Calu3 (cell line): Measurements from ENCODE around the gene IKZF1. TPM values are rescaled to one million over a fixed set of nuclear protein-coding genes. Genes with fewer than 3 reads are reported as not detected.

Source experiments
- BruUV-seq: library from RNA; stranded (reverse); fragments of 400-500 nt; replicated peaks from 2 replicates; lab custom pipeline; 2021; lab: Mats Ljungman, UMichigan
- CTCF ChIA-PET: fragments of 300-600 bp; sonication (Branson Sonifier 250); formaldehyde crosslinking; loops from one replicate; lab custom pipeline; 2022; ENCODE audit warnings: antibody characterized with exemption; lab: Charles Lee
- DNase-seq: peaks from one replicate; pipeline ENCODE4 v3.0.0; 2022
- H3K27ac Mint-ChIP-seq: one replicate; pipeline ENCODE4 v1.8.0; 2022; ENCODE audit warnings: mixed read lengths; ENCODE audit not compliant: unreplicated experiment
- H3K27me3 Mint-ChIP-seq: one replicate; pipeline ENCODE4 v1.8.0; 2022; ENCODE audit warnings: mixed read lengths; ENCODE audit not compliant: unreplicated experiment
- H3K36me3 Mint-ChIP-seq: one replicate; pipeline ENCODE4 v1.8.0; 2022; ENCODE audit warnings: mild to moderate bottlenecking, moderate library complexity, mixed read lengths; ENCODE audit not compliant: insufficient read depth, unreplicated experiment
- H3K4me1 Mint-ChIP-seq: one replicate; pipeline ENCODE4 v1.8.0; 2022; ENCODE audit warnings: mild to moderate bottlenecking, low read depth, mixed read lengths; ENCODE audit not compliant: unreplicated experiment
- H3K4me3 Mint-ChIP-seq: one replicate; pipeline ENCODE4 v1.8.0; 2022; ENCODE audit warnings: mild to moderate bottlenecking, low read depth, moderate library complexity, mixed read lengths; ENCODE audit not compliant: unreplicated experiment
- H3K9me3 Mint-ChIP-seq: one replicate; pipeline ENCODE4 v1.8.0; 2022; ENCODE audit warnings: low read depth, mixed read lengths; ENCODE audit not compliant: unreplicated experiment
- intact Hi-C: fragments of 100-400 bp; cut with micrococcal nuclease; formaldehyde crosslinking; loops from one replicate; pipeline ENCODE4 v1.10.0; 2022; ENCODE audit not compliant: unreplicated experiment
- total RNA-seq: library from RNA; stranded (reverse); gene quantifications from 2 replicates; pipeline ENCODE4 v1.2.3, GENCODE V29; 2022
- TF ChIP-seq, protein P1 (sequence below): fragments of 200-600 bp; IDR thresholded peaks from one replicate; pipeline ENCODE4 v1.8.0; 2022; ENCODE audit warnings: antibody characterized with exemption; ENCODE audit not compliant: unreplicated experiment

IKZF1 gene
- total RNA-seq, 1 experiment from 2014 or later = 0.28 TPM

DNA sequence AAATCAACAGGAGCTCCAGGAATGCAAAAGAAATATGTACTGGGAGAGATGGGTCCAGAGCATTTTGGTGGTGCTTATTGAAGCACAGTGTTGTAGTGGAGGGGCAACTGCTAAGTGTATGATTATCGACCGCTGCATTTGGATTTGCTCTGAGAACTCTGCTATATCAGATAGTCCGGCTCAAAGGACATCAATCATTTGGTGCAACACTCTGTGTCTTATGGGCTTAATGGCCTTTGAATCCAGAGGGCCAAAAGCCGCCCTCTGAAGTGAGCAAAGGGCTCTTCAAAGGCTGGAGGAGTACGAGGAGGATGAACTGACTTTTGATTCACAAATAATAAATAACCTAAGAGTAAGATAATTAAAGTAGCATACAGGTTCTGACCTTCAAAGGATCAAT lies 9.4 kb upstream of the IKZF1 start:
- CTCF ChIA-PET = no interaction called here
- no TSS peak for BruUV-seq
- H3K36me3 Mint-ChIP-seq = no peaks in the 10 kb centered on the region
- H3K9me3 Mint-ChIP-seq = no peaks in the 10 kb centered on the region
- H3K27ac Mint-ChIP-seq = no peak overlapping the region
- intact Hi-C loops = no loop called here
- TF ChIP-seq, protein P1, sequence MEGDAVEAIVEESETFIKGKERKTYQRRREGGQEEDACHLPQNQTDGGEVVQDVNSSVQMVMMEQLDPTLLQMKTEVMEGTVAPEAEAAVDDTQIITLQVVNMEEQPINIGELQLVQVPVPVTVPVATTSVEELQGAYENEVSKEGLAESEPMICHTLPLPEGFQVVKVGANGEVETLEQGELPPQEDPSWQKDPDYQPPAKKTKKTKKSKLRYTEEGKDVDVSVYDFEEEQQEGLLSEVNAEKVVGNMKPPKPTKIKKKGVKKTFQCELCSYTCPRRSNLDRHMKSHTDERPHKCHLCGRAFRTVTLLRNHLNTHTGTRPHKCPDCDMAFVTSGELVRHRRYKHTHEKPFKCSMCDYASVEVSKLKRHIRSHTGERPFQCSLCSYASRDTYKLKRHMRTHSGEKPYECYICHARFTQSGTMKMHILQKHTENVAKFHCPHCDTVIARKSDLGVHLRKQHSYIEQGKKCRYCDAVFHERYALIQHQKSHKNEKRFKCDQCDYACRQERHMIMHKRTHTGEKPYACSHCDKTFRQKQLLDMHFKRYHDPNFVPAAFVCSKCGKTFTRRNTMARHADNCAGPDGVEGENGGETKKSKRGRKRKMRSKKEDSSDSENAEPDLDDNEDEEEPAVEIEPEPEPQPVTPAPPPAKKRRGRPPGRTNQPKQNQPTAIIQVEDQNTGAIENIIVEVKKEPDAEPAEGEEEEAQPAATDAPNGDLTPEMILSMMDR = no peak
- no peaks in the 10 kb centered on the region for H3K4me1 Mint-ChIP-seq
- no peak overlapping the region for H3K4me3 Mint-ChIP-seq
- DNase-seq = no peak
- peaks cover 96% of the 10 kb centered on the region for H3K27me3 Mint-ChIP-seq

DNA sequence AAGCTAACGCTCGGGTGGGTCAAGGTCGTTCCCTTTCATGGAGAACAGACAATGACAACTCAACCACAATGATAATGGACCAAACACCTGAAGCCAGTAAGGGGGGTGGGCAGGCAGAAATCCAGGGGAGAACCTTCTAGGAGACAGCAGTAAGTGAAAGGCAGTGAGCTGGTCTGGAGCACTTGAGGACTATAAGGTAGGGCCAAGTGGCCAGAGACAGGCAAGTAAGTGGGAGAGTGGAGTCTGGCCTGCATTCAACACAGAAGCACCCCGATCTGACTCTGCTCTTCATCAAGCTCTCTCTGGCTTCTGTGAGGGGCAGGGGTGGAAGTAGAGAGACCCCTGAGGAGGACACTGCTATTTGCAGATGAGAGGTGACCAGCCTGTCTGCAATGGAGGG lies 7.7 kb upstream of the IKZF1 start:
- H3K4me3 Mint-ChIP-seq = no peak overlapping the region
- no peaks in the 10 kb centered on the region for H3K4me1 Mint-ChIP-seq
- intact Hi-C loops = no loop called here
- no peaks in the 10 kb centered on the region for H3K36me3 Mint-ChIP-seq
- no peak for DNase-seq
- CTCF ChIA-PET = interaction anchor here (0.6 to 1.2 kb wide), 2 partner anchors 19 to 907 kb away, joined by 3 to 4 read pairs; no protein-coding TSS in a partner anchor
- H3K27me3 Mint-ChIP-seq = peaks cover 99% of the 10 kb centered on the region
- no TSS peak for BruUV-seq
- no peaks in the 10 kb centered on the region for H3K9me3 Mint-ChIP-seq
- H3K27ac Mint-ChIP-seq = no peak overlapping the region
- TF ChIP-seq, protein P1 = no peak

DNA sequence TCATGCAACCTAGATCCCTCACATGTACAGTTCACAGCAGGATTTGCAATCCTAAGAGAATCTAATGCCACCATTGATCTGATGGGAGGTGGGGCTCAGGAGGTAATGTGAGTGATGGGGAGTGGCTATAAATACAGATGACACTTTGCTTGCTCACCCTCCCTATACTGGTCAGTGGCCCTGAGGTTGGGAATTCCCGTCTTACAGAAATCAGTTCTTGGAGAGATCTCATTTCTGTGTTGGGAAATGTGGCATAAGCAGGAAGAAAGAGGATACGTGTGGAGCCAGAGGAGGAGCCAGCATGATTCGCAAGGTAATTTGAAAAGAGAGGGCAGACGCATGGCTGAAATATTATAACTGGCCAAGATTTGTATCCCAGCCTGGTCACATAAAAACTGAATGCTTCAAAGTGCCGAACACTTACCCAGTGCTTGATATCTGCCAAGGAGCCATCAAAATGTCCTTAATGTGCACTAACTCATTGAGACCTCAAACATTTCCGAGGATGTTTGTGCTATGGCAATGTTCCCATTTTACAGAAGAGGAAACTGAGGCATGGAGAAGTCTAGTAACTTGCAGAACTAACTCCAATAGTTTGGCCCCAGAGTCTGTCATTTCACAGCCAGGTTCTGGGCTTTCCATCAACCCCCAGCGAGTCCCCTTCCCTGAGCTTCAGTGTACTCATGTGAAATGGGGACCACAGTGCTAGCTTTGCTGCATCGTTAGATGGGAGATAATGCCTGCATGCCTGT lies 5.5 kb upstream of the IKZF1 start:
- no TSS peak for BruUV-seq
- Mint-ChIP-seq H3K4me3 (no peak overlapping the region), H3K27me3 (peaks cover 96% of the 10 kb centered on the region), H3K27ac (no peak overlapping the region), H3K36me3 (peaks cover 10% of the 10 kb centered on the region), H3K4me1 (no peaks in the 10 kb centered on the region), H3K9me3 (no peaks in the 10 kb centered on the region)
- intact Hi-C loops = no loop called here
- TF ChIP-seq, protein P1 = no peak
- no peak for DNase-seq
- CTCF ChIA-PET = no interaction called here

DNA sequence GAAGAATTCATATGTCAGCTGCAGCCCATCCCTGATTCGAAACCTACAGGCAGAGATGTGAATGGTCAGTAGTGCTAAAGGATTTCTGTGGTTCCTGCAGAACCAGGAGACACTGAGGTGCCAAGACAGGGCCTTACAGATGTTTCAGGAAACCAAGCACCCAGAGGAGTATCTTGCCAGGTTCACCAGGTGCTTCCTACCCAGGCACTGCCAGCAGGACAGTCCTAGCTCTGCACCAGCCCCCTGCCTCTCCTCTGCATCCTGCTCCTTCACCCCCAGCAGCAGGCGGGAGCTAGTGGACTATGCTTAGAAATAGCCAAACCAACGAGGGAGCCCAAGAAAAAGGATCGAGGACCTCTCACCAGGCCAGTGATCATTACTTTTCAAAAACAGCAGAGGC lies 4.2 kb upstream of the IKZF1 start:
- DNase-seq = no peak
- TF ChIP-seq, protein P1 = no peak
- peaks cover 10% of the 10 kb centered on the region for H3K36me3 Mint-ChIP-seq
- no peak overlapping the region for H3K27ac Mint-ChIP-seq
- intact Hi-C loops = no loop called here
- BruUV-seq = no TSS peak
- no peaks in the 10 kb centered on the region for H3K9me3 Mint-ChIP-seq
- no peak overlapping the region for H3K4me3 Mint-ChIP-seq
- CTCF ChIA-PET = no interaction called here
- peaks cover 8% of the 10 kb centered on the region for H3K4me1 Mint-ChIP-seq
- H3K27me3 Mint-ChIP-seq = peaks cover 92% of the 10 kb centered on the region
